CMK (cell line): ENCODE results near the gene PRKCE.
"Not testable (repeated sequence)": the region's sequence is repeated elsewhere in the genome, so short reads cannot be mapped to it uniquely, and the experiment has no call there.

Experiments
- DNase-seq: peaks from one replicate; pipeline ENCODE4 v3.0.0-alpha.2; 2010; ENCODE audit warnings: low read depth

The PRKCE gene

GRCh38 chr2:46194856-46195255 lies 543.4 kb downstream of the PRKCE start:
- DNase-seq: no peak

DNA sequence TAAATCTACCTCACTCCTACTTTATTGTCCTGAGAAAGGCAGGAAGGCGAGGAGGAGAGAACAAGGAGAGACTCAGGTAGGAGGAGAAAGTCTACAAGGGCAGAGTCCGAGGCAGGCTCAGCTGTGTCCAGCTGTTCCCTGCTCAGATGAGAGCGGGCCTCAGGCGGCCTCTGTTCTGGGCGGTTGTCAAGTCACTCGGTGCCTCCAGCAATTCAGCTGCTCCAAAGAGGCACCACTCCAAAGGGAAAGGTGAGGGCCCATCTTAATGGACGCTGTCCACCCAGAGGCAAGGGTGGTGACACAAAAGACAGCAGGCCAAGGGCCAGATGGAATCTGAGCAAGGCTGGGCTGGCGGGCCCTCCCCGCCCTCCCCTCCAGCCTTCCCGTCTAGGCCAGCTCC lies 544.3 kb downstream of the PRKCE start:
- DNase-seq: no peak

- no peak for DNase-seq
Measured at GRCh38 chr2:46196871-46197462, 545.5 kb downstream of the PRKCE start.

GRCh38 chr2:46197672-46198071 lies 546.2 kb downstream of the PRKCE start:
- no peak for DNase-seq

GRCh38 chr2:46198164-46198883 lies 546.8 kb downstream of the PRKCE start:
- DNase-seq: no peak

DNA sequence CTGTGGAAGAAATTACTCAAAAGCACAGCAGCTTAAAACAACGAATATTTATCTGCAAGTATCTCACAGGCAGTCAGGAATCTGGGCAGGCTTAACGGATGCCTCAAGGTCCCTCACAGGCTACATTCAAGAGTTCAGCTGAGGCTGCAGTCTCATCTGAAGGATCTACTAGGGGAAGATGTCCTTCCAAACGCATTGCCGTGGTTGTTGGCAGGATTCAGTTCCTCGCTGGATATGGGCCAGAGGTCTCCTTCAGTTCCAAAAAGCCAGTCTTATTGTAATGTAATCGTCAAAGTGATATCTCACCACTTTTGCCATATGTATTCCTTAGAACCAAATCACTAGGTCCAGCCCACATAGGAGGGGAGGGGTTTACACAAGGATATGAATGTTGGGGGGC lies 547.5 kb downstream of the PRKCE start:
- DNase-seq: no peak

DNA sequence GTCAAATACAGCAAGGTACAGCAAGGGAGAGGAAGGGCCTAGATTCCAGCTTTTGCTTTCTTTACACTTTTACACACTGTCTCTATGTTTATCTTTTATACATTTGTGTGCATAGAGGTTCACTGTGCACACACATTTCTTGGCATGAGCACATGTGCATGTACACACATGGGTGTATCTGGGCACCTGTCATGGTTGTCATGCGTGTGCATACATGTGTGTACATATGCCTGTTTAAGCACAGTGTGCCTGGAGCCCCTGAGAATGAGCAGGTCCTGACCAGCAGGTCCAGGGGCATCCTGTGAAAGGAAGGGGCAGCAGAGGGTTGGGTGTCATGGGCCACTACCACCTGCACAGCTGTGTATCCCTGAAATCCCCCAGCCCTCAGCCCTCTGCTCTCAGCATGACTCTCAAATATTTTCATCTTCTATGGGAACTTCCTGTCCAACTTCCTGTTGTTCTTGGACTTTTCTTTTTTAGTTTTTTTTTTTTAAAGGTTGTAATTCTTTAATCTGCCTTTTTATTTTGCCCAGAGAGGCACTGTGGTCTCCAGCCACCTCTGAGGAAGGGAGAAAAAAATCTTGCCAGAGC lies 548.7 kb downstream of the PRKCE start:
- DNase-seq: no peak

GRCh38 chr2:46200861-46201605 lies 549.6 kb downstream of the PRKCE start:
- no peak for DNase-seq

DNA sequence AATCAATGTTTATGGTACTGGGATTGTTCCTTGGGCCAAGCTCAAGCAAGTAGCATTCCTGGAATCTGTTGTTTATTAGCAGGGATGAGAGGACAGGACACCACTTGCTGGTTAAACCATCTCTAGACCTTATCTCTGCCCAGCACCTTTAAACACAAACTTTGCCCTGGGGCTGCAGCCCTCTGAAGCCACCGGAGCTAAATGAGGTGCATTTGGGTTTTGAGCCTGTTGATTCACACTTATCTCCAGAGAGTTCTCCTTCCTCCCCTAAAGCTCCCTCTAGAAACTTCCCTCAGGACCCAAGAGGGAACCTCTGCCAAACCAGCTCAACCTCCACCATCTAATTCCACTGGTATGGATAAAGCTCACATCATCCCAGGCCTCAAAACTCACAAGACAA lies 551.0 kb downstream of the PRKCE start:
- DNase-seq: peak; percentile 29

DNA sequence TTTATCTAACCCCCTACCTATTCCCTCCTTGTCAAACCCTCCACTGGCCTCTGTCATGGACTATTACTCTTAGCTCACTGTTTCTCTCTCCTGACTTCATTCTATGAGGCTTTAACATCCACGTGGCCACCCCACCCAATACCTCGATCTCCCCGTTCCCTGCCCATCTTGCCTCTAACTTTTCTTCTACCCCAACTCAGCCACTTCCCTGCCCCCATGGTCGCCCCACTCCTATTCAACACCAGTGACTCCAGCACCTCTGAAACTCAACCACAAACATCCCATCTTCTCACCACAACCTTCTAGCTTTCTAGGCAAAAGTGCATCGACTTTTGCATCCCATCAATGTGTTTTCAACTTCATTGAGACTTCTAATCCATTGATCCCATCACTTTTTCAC lies 551.5 kb downstream of the PRKCE start:
- no peak for DNase-seq

GRCh38 chr2:46203636-46204035 lies 552.2 kb downstream of the PRKCE start:
- DNase-seq: not testable (repeated sequence)

GRCh38 chr2:46207591-46207990 lies 556.1 kb downstream of the PRKCE start:
- DNase-seq: no peak

DNA sequence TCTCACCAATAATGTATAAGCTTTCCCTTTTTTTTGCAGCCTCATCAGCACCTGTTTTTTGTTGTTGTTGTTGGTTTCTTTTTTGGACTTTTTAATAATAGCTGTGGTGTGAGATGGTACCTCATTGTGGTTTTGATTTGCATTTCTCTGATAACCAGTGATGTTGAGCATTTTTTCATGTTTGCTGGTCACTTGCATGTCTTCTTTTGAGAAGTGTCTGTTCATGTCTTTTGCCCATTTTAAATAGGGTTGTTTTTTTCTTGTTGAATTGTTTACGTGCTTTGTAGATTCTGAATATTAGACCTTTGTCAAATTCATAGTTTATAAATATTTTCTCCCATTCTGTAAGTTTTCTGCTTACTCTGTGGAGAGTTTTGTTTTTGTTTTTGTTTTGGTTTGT lies 557.3 kb downstream of the PRKCE start:
- no peak for DNase-seq

DNA sequence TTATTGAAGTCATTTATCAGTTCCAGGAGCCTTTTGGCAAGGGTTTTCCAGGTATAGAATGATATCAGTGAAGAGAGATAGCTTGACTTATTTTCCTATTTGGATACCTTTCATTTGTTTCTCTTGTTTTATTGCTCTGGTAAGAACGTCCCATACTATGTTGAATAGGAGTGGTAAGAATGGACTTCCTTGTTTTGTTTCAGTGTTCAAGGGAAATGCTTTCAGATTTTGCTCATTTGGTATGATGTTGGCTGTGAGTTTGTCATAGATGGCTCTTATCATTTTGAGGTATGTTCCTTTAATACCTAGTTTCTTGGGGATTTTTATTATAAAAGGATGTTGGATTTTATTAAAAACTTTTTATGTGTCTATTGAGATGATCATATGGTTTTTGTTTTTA lies 558.6 kb downstream of the PRKCE start:
- no peak for DNase-seq

DNA sequence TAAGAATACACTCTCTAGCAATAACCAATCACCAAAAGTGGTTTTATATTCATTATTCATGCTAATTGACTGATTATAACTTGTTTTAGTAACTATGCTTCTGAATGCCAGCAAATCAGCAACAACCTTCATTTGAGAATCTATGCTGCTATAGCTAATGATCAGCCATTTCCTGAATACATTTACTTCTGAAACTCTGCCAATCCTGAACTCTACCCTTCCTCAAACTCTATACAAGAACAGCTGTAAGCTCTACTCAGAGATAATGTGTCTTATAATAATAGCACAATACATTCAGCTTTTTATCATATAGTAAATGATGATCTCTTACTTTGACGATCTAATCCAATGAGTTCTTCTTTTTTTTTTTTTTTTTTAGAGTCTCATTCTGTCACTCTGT lies 560.0 kb downstream of the PRKCE start:
- no peak for DNase-seq

- DNase-seq: no peak
Measured at GRCh38 chr2:46213906-46214305, 562.4 kb downstream of the PRKCE start.

GRCh38 chr2:46216213-46216612 lies 564.7 kb downstream of the PRKCE start:
- DNase-seq: no peak

DNA sequence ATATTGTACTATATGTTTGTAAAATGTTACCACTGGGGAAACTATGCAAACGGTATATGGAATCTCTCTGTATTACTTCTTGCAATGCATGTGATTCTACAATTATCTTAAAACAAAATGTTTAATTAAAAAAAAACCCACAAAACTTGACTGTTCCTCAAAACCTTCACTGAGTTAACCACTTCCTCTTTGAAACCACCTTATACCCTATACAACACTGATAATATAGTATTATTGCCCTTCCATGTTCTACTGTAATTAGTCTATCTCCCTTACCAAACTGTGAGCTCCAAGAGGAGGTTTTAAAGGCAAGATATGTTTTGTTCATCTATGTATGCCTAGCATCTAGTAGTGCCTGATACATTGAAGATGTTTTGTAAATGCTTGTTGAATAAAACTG lies 572.0 kb downstream of the PRKCE start:
- not testable (repeated sequence) for DNase-seq

DNA sequence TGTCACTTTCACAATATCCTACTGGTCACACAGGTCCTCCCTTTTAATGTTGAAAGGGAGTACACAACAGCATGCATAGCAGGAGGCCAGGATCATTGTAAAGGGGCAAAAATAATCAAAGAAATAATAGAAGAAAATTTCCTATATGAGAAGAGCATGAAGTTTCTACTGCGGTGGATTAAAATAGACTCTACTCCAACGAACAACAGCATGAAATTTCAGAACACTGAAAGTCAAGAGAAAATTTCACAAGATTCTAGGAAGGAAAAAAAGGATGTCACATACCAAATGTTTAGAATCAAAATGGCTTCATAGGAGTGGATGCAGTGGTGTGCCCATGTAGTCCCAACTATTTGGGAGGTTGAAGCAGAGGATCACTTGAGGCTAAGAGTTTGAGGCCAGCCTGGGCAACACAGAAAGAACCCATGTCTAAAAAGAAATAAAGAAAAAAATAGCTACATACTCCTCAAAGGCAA lies 573.7 kb downstream of the PRKCE start:
- DNase-seq: no peak

DNA sequence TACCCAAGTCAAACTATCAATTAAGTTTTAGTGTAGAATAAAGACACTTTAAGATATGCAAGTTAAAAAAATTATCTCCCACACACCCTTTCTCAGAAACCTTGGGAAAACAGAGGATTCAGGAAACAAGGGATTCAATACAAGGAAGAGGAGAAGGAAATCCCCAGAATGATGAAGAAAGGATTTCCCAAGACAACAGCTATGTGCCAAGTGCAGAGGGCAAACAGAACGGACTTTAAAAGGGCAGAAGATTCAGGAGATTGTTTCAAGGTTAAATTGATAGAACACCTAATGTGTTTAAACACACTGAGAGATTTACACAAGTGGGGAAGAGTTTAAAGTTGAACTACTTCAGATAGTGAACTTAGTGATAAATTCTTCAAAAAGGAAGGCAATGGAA lies 574.3 kb downstream of the PRKCE start:
- DNase-seq: no peak

DNA sequence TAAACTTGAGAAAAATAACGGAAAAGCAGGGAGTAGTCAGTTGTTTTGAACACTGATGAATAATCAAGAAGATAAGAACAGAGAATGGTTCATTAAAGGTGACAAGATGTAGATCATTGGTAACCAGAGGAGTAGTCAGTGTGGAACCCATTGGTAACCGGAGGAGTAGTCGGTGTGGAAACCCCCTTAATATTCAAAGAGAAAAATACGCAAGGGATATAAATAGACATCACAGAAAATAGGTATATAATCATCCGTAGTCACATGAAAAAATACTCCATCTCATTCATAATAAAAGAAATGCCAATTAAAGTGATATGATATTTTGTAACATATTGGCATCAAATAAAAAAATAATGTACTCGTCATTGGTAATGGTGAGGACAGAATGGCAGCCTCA lies 575.1 kb downstream of the PRKCE start:
- no peak for DNase-seq

GRCh38 chr2:46227022-46227421 lies 575.5 kb downstream of the PRKCE start:
- DNase-seq: no peak
